SK-N-SH (cell line): Measurements from ENCODE around the gene SND1. TPM values are rescaled to one million over a fixed set of nuclear protein-coding genes. Genes with fewer than 3 reads are reported as not detected.

Source experiments
- CTCF ChIA-PET: fragments of 300-600, 350-600 bp; formaldehyde crosslinking; extraction: SDS; loops from one replicate; lab custom pipeline; 2021; lab: Yijun Ruan, JAX
- POLR2A ChIA-PET: fragments of 350-600 bp; sonication (Branson Sonifier 250); formaldehyde crosslinking; extraction: SDS; loops from one replicate; lab custom pipeline; 2020; ENCODE audit warnings: antibody characterized with exemption, inconsistent platforms; lab: Yijun Ruan, JAX
- DNase-seq: peaks from one replicate; pipeline ENCODE4 v3.0.0; 2012
- H2AFZ ChIP-seq: fragments of 200-600 bp; sonication (generic); 2 replicates; pipeline ENCODE4 v1.8.1; 2016; ENCODE audit warnings: antibody characterized with exemption, mild to moderate bottlenecking, low read depth
- H3F3A ChIP-seq: fragments of 200-600 bp; sonication (generic); replicated peaks from 2 replicates; pipeline ENCODE3; 2016; ENCODE audit warnings: antibody characterized with exemption, mild to moderate bottlenecking; ENCODE audit not compliant: insufficient read depth
- H3K27ac ChIP-seq, 2 experiments: fragments of 200-500 bp in 1 of 2; fragments of 200-600 bp in 1 of 2; sonication (Bioruptor generic) in 1 of 2; sonication (generic), shearing (Covaris generic) in 1 of 2; 2 replicates each; pipeline versions ENCODE4 v1.5.1 to v1.6.1; 2014 to 2016; ENCODE audit warnings: low read depth in 2 of 2, inconsistent platforms in 1 of 2, low read length in 1 of 2, mild to moderate bottlenecking in 1 of 2, mixed read lengths in 1 of 2
- H3K27me3 ChIP-seq: fragments of 200-600 bp; sonication (generic), shearing (Covaris generic); 2 replicates; pipeline ENCODE4 v1.6.1; 2016; ENCODE audit warnings: mixed run types; ENCODE audit not compliant: insufficient read depth
- H3K36me3 ChIP-seq, 2 experiments: fragments of 200-500 bp in 1 of 2; fragments of 200-600 bp in 1 of 2; sonication (Bioruptor generic) in 1 of 2; sonication (generic) in 1 of 2; replicated peaks in 1 of 2; 2 replicates each; pipeline versions ENCODE3 to v1.5.1; 2014 to 2016; ENCODE audit warnings: low read length in 1 of 2, mild to moderate bottlenecking in 1 of 2; ENCODE audit not compliant: insufficient read depth in 2 of 2, control insufficient read depth in 1 of 2
- H3K4me1 ChIP-seq, 2 experiments: fragments of 200-500 bp in 1 of 2; fragments of 200-600 bp in 1 of 2; sonication (Bioruptor generic) in 1 of 2; sonication (generic), shearing (Covaris generic) in 1 of 2; 2 replicates each; pipeline versions ENCODE4 v1.5.1 to v1.6.1; 2014 to 2016; ENCODE audit warnings: low read depth in 1 of 2, low read length in 1 of 2, mixed run types in 1 of 2; ENCODE audit not compliant: insufficient read depth in 2 of 2, control insufficient read depth in 1 of 2
- H3K4me2 ChIP-seq: fragments of 200-600 bp; sonication (generic), shearing (Covaris generic); 2 replicates; pipeline ENCODE4 v1.6.1; 2017; ENCODE audit warnings: mixed run types
- H3K4me3 ChIP-seq, 2 experiments: fragments of 200-500 bp in 1 of 2; fragments of 200-600 bp in 1 of 2; sonication (Bioruptor generic) in 1 of 2; sonication (generic), shearing (Covaris generic) in 1 of 2; 2 replicates each; pipeline versions ENCODE4 v1.5.1 to v1.8.1; 2014 to 2016; ENCODE audit warnings: low read depth in 2 of 2, inconsistent platforms in 1 of 2, low read length in 1 of 2, mild to moderate bottlenecking in 1 of 2, mixed read lengths in 1 of 2, moderate library complexity in 1 of 2
- H3K79me2 ChIP-seq: fragments of 200-600 bp; sonication (generic); 2 replicates; pipeline ENCODE4 v1.8.1; 2017; ENCODE audit warnings: mild to moderate bottlenecking; ENCODE audit not compliant: insufficient read depth
- H3K9ac ChIP-seq: fragments of 200-600 bp; sonication (generic); 2 replicates; pipeline ENCODE4 v1.6.1; 2017; ENCODE audit warnings: mixed run types
- H3K9me2 ChIP-seq: fragments of 200-600 bp; sonication (generic); 2 replicates; pipeline ENCODE4 v1.6.1; 2017; ENCODE audit warnings: mixed run types
- H3K9me3 ChIP-seq: fragments of 200-600 bp; sonication (generic); 2 replicates; pipeline ENCODE4 v1.6.1; 2017; ENCODE audit warnings: mixed run types, mild to moderate bottlenecking, moderate library complexity
- H4K20me1 ChIP-seq: fragments of 200-600 bp; sonication (generic); 2 replicates; pipeline ENCODE4 v1.6.1; 2017; ENCODE audit warnings: mild to moderate bottlenecking, mixed run types; ENCODE audit not compliant: insufficient read depth
- CHD2 ChIP-seq: fragments of 150-350 bp; IDR thresholded peaks from 2 replicates; pipeline ENCODE4 v1.6.1; 2018; ENCODE audit warnings: low read length; ENCODE audit not compliant: partially characterized antibody
- FOXJ3 ChIP-seq: sonication (generic); formaldehyde crosslinking; IDR thresholded peaks from 2 replicates; pipeline ENCODE4 v1.5.1; 2020; ENCODE audit warnings: mild to moderate bottlenecking, missing genetic modification reagents
- POLR2AphosphoS5 ChIP-seq: IDR thresholded peaks from 2 replicates; pipeline ENCODE4 v1.6.1; 2012; ENCODE audit warnings: low read depth, low read length
- RAD21 ChIP-seq: IDR thresholded peaks from 2 replicates; pipeline ENCODE4 v1.6.1; 2012; ENCODE audit warnings: mild to moderate bottlenecking, low read length
- RFX5 ChIP-seq: IDR thresholded peaks from 2 replicates; pipeline ENCODE4 v1.6.1; 2012; ENCODE audit warnings: mild to moderate bottlenecking, improper control_type of control experiment, low read length
- SMC3 ChIP-seq: IDR thresholded peaks from 2 replicates; pipeline ENCODE4 v1.6.1; 2012; ENCODE audit warnings: low read depth, low read length, improper control_type of control experiment
- WGBS: methylation state at CpG from one replicate; pipeline ENCODE4 v1.1.6; 2017; ENCODE audit warnings: low lambda C conversion rate; 5-methylcytosine and 5-hydroxymethylcytosine counted together
- polyA plus RNA-seq, 3 experiments: library from polyadenylated mRNA; depleted of rRNA; stranded (reverse); fragments of >200 nt; gene quantifications; 2 replicates each; pipeline ENCODE4 v1.2.3, GENCODE V29; 2012
- TF ChIP-seq, protein P1 (sequence below): IDR thresholded peaks from 2 replicates; pipeline ENCODE4 v1.4.0; 2012; ENCODE audit warnings: low read depth, borderline replicate concordance
- TF ChIP-seq, protein P2 (sequence below): IDR thresholded peaks from 2 replicates; pipeline ENCODE4 v1.6.1; 2012; ENCODE audit warnings: mild to moderate bottlenecking, low read depth, low read length, moderate library complexity
- TF ChIP-seq, protein P3 (sequence below): IDR thresholded peaks from 2 replicates; pipeline ENCODE4; 2012
- TF ChIP-seq, protein P4 (sequence below): IDR thresholded peaks from 2 replicates; pipeline ENCODE4 v1.4.0; 2012; ENCODE audit warnings: low read depth, borderline replicate concordance
- TF ChIP-seq, protein P5 (sequence below): fragments of 200-600 bp; sonication (generic); IDR thresholded peaks from 2 replicates; pipeline ENCODE4 v1.6.1; 2017; ENCODE audit warnings: antibody characterized with exemption, mild to moderate bottlenecking, moderate library complexity

SND1 gene
- polyA plus RNA-seq, 1 of the 3 experiments (the other 2 are of a cell fraction) = 165 TPM

DNA sequence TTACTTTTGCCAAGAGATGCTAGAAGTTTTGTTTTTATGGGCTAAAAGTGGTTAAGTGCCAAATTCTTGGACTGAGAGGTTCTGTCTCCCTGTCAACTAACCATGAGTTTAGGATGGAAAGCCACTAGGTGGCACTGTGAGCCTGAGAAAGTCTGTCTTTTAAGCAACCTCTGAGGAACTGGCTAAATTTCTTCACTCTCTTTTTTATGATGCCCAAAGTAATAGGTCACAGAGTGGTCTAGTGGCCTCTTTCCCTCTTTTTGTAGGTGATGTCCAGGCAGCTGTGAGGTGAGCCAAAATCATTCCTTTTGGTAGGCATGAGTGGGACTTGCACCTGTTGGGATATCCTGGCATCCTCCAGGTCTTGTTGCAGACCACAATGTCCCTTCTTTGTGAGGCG is 56.8 kb downstream of the SND1 start:
- H3K4me2 ChIP-seq = no peak overlapping the region
- peaks cover 78 to 82% of the 10 kb centered on the region in 2 experiments for H3K36me3 ChIP-seq
- peak; percentile 61 for DNase-seq
- CTCF ChIA-PET = interaction anchor here (0.6 to 19.8 kb wide), 105 partner anchors 9 to 614 kb away, joined by 3 to 444 read pairs (median 4); partner anchors contain the start of genes FSCN3 and LRRC4
- H3K79me2 ChIP-seq = peaks cover 62% of the 10 kb centered on the region
- TF ChIP-seq, protein P1, sequence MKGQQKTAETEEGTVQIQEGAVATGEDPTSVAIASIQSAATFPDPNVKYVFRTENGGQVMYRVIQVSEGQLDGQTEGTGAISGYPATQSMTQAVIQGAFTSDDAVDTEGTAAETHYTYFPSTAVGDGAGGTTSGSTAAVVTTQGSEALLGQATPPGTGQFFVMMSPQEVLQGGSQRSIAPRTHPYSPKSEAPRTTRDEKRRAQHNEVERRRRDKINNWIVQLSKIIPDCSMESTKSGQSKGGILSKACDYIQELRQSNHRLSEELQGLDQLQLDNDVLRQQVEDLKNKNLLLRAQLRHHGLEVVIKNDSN = no peak
- TF ChIP-seq POLR2AphosphoS5 (peak; percentile 24; the same call in 1 of the 2 replicates), FOXJ3 (CRISPR knock-in tag) (no peak), SMC3 (peak; percentile 93), CHD2 (peak; percentile 35), RFX5 (0 out of 2 replicates have a peak, but pooled peaks have one; percentile 24), RAD21 (peak; percentile 99)
- TF ChIP-seq, protein P2, sequence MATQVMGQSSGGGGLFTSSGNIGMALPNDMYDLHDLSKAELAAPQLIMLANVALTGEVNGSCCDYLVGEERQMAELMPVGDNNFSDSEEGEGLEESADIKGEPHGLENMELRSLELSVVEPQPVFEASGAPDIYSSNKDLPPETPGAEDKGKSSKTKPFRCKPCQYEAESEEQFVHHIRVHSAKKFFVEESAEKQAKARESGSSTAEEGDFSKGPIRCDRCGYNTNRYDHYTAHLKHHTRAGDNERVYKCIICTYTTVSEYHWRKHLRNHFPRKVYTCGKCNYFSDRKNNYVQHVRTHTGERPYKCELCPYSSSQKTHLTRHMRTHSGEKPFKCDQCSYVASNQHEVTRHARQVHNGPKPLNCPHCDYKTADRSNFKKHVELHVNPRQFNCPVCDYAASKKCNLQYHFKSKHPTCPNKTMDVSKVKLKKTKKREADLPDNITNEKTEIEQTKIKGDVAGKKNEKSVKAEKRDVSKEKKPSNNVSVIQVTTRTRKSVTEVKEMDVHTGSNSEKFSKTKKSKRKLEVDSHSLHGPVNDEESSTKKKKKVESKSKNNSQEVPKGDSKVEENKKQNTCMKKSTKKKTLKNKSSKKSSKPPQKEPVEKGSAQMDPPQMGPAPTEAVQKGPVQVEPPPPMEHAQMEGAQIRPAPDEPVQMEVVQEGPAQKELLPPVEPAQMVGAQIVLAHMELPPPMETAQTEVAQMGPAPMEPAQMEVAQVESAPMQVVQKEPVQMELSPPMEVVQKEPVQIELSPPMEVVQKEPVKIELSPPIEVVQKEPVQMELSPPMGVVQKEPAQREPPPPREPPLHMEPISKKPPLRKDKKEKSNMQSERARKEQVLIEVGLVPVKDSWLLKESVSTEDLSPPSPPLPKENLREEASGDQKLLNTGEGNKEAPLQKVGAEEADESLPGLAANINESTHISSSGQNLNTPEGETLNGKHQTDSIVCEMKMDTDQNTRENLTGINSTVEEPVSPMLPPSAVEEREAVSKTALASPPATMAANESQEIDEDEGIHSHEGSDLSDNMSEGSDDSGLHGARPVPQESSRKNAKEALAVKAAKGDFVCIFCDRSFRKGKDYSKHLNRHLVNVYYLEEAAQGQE = no peak
- TF ChIP-seq, protein P3, sequence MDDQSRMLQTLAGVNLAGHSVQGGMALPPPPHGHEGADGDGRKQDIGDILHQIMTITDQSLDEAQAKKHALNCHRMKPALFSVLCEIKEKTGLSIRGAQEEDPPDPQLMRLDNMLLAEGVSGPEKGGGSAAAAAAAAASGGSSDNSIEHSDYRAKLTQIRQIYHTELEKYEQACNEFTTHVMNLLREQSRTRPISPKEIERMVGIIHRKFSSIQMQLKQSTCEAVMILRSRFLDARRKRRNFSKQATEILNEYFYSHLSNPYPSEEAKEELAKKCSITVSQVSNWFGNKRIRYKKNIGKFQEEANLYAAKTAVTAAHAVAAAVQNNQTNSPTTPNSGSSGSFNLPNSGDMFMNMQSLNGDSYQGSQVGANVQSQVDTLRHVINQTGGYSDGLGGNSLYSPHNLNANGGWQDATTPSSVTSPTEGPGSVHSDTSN = no peak
- TF ChIP-seq, protein P4, sequence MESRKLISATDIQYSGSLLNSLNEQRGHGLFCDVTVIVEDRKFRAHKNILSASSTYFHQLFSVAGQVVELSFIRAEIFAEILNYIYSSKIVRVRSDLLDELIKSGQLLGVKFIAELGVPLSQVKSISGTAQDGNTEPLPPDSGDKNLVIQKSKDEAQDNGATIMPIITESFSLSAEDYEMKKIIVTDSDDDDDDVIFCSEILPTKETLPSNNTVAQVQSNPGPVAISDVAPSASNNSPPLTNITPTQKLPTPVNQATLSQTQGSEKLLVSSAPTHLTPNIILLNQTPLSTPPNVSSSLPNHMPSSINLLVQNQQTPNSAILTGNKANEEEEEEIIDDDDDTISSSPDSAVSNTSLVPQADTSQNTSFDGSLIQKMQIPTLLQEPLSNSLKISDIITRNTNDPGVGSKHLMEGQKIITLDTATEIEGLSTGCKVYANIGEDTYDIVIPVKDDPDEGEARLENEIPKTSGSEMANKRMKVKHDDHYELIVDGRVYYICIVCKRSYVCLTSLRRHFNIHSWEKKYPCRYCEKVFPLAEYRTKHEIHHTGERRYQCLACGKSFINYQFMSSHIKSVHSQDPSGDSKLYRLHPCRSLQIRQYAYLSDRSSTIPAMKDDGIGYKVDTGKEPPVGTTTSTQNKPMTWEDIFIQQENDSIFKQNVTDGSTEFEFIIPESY = no peak
- TF ChIP-seq, protein P5, sequence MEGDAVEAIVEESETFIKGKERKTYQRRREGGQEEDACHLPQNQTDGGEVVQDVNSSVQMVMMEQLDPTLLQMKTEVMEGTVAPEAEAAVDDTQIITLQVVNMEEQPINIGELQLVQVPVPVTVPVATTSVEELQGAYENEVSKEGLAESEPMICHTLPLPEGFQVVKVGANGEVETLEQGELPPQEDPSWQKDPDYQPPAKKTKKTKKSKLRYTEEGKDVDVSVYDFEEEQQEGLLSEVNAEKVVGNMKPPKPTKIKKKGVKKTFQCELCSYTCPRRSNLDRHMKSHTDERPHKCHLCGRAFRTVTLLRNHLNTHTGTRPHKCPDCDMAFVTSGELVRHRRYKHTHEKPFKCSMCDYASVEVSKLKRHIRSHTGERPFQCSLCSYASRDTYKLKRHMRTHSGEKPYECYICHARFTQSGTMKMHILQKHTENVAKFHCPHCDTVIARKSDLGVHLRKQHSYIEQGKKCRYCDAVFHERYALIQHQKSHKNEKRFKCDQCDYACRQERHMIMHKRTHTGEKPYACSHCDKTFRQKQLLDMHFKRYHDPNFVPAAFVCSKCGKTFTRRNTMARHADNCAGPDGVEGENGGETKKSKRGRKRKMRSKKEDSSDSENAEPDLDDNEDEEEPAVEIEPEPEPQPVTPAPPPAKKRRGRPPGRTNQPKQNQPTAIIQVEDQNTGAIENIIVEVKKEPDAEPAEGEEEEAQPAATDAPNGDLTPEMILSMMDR = peak; percentile 96
- no peaks in the 10 kb centered on the region for H3K9me2 ChIP-seq
- H3K4me3 ChIP-seq = no peak overlapping the region
- H3K9ac ChIP-seq = no peak overlapping the region
- peaks cover 13% of the 10 kb centered on the region for H3K9me3 ChIP-seq
- H3K27ac ChIP-seq = peak overlapping the region in 1 of 2 experiments; percentile 82; a peak in 3 of 4 replicates
- no peak overlapping the region for H2AFZ ChIP-seq
- peaks cover 13% of the 10 kb centered on the region for H4K20me1 ChIP-seq
- H3K27me3 ChIP-seq = no peaks in the 10 kb centered on the region
- H3F3A ChIP-seq = peaks cover 27% of the 10 kb centered on the region
- POLR2A ChIA-PET = interaction anchor here (1.2 kb wide), 1 partner anchor 501 kb away, joined by 6 read pairs; no protein-coding TSS in a partner anchor
- WGBS = 100% methylated on average over 1 of the region's 1 CpG
- H3K4me1 ChIP-seq = peaks cover 10 to 17% of the 10 kb centered on the region in 2 experiments
